Stomach smooth muscle (tissue), 2 donors: ENCODE data around the gene WNT8B.

Source experiments
- H3K27ac ChIP-seq: one replicate; pipeline ENCODE4 v1.7.0; 2013; ENCODE audit warnings: mild to moderate bottlenecking, low read length, inconsistent platforms
- H3K27me3 ChIP-seq, 2 donors: one replicate each; pipeline ENCODE4 v1.7.0; 2013; ENCODE audit warnings: low read length in 2 of 2; ENCODE audit not compliant: insufficient read depth in 2 of 2, control insufficient read depth in 1 of 2
- H3K36me3 ChIP-seq, 2 donors: one replicate each; pipeline ENCODE4 v1.7.0; 2013; ENCODE audit warnings: low read length in 2 of 2; ENCODE audit not compliant: control insufficient read depth in 2 of 2, insufficient read depth in 2 of 2
- H3K4me1 ChIP-seq: one replicate; pipeline ENCODE4 v1.7.0; 2013; ENCODE audit warnings: low read length; ENCODE audit not compliant: control insufficient read depth, insufficient read depth
- H3K4me3 ChIP-seq, 2 donors: one replicate each; pipeline ENCODE4 v1.7.0; 2013; ENCODE audit warnings: low read length in 2 of 2
- H3K9ac ChIP-seq, 2 donors: one replicate each; pipeline ENCODE4 v1.7.0; 2013; ENCODE audit warnings: low read length in 2 of 2, mild to moderate bottlenecking in 1 of 2
- H3K9me3 ChIP-seq, 2 donors: one replicate each; pipeline ENCODE4 v1.7.0; 2013; ENCODE audit warnings: low read length in 2 of 2; ENCODE audit not compliant: control insufficient read depth in 2 of 2
- donor health status: healthy.
- donor health status: Pancreatic carcinoma.

Gene WNT8B

DNA sequence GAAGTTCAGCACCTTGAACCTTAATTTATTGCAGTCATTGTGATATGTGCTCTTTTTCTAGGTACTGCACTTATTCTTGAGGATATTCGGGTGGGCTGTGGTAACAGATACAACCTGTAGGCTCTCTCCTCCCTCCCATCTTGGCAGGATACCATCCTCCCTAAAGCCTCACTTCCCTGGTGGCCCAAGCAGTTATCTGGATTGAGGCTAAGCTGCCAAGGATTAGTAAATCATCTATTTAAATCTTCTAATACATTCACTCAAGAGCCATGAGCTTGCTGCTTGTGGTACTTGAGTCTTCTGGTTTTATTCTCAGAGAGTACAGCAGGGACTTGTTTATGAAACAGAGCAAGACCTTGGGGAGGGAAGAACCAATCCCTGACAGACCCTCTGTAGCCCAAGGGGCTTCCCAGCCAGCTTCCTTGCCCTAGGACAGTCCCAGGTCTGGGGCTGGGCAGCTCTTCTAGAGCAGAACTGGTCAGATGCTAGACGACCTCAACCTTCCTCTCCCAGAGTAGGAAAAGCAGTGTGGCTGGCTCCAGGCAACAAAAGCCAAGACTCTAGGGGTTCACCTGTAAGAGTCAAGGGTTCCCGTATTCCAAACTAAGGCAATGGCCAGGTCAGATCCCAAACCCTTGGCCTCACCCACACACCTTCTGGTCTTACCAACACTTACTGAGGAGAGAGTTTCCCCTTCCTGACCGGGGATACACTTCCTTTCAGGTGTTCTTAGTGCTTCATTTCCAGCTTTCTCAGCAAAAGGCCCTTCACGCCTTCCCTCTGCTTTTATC lies 21.3 kb downstream of the WNT8B start:
- H3K9me3 ChIP-seq = no peaks in the 10 kb centered on the region
- H3K27ac ChIP-seq = no peak overlapping the region
- peaks cover 16% of the 10 kb centered on the region for H3K4me1 ChIP-seq
- H3K27me3 ChIP-seq = peaks cover 6 to 11% of the 10 kb centered on the region in 2 donors
- H3K36me3 ChIP-seq = peaks cover 10 to 29% of the 10 kb centered on the region in 2 donors
- H3K9ac ChIP-seq = no peak overlapping the region
- no peak overlapping the region for H3K4me3 ChIP-seq

DNA sequence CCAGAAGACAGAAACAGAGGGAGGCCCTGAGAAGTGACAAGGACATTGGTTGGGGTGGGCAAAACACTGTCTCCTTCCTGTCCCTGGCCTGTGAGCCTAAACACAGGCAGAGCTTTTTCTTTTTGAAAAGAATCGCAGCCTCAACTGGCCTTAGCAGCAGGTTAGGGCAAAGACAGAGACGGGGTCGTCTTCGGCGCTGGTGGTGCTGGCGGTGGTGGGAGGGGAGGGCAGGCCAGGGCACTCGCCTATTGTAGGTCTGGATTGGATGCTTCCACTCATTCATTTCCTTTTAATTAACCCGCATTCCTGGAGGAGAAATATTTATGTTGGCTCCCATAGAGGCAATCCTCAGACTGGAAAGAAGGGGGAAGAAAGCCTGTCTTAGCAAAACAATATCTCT lies 22.6 kb downstream of the WNT8B start:
- no peak overlapping the region for H3K27ac ChIP-seq
- H3K9ac ChIP-seq = no peak overlapping the region
- peaks cover 16% of the 10 kb centered on the region for H3K4me1 ChIP-seq
- H3K9me3 ChIP-seq = no peaks in the 10 kb centered on the region
- H3K4me3 ChIP-seq = no peak overlapping the region
- H3K36me3 ChIP-seq = peaks cover 19 to 39% of the 10 kb centered on the region in 2 donors
- peaks cover 0 to 6% of the 10 kb centered on the region in 2 donors for H3K27me3 ChIP-seq

DNA sequence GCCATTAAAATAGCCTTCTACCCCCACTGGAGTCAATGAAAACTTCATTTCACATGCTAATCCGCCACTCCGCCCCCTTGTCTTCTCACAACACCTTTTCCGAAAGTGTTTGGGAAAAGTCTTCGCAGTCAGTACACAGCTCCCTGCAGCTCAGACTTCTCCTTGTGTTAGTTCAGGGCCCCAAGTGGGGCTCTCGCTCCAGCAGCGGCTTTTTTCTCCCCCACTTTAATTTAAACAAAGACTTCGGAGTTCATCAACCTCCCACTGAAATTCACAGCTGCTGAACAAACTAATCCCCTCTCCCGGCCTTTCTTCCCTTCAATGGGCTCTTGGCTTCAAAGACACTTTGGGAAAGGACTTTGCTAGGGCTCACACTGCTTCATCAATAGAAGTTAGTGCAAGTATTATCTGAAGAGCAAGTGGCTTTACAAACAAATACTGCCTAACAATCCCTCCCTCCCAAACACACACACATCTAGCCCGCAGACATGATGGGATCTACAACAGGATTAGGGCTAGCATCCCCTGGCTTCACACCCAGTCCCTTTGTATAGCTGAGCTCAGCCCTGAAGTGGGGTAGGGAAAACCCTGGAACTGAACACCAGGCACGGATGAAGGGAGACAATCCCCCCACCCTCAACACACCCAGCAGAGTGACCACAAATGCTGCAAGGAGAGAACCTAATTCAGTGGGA lies 23.1 kb downstream of the WNT8B start:
- Histone ChIP-seq H3K4me1 (peaks cover 16% of the 10 kb centered on the region), H3K9ac (no peak overlapping the region), H3K9me3 (no peaks in the 10 kb centered on the region), H3K27ac (no peak overlapping the region), H3K4me3 (no peak overlapping the region), H3K36me3 (peaks cover 23 to 42% of the 10 kb centered on the region in 2 donors), H3K27me3 (peaks cover 0 to 3% of the 10 kb centered on the region in 2 donors)

DNA sequence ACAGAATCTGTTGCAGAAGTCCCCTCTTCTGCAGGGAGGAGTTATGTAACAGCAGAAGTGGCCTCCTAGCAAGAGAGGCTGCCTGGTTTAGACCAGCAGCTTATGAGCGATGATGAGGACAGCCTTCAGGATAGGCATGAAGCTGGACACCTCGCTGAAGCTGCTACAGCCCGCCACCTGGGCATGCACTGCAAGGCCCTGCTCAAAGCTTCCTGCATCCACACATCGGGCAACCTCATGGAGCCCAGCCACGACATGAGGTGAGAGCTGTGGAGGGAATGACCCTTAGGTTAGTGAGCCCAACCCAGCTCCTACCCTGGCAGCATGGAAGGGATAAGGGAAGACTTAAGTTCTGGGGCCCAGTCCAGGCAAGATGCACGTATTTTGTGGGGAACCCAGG lies 24.7 kb downstream of the WNT8B start:
- Histone ChIP-seq H3K4me1 (peaks cover 7% of the 10 kb centered on the region), H3K27ac (no peak overlapping the region), H3K27me3 (no peaks in the 10 kb centered on the region), H3K4me3 (no peak overlapping the region), H3K9ac (no peak overlapping the region), H3K36me3 (peaks cover 27 to 42% of the 10 kb centered on the region in 2 donors), H3K9me3 (no peaks in the 10 kb centered on the region)

DNA sequence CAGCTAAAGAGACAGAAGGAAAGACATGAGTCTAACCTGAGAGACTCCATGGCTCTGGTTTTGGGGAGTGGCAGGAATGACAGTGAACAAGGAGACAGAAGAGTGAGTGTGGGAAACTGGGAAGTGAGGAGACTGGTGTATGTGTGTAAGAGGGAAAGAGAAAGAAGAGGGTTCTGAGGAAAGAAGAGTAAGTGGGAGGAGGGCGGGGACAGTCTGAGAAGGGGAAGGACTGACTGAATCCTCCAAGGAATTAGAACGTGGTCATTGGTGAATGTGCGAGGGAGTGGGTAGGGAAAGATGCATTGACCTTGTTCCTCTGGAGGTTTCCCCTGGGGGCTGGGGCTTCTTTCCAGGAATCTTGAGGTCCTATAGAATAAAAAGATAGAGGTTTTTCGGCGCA lies 26.6 kb downstream of the WNT8B start:
- no peaks in the 10 kb centered on the region for H3K4me1 ChIP-seq
- no peak overlapping the region for H3K4me3 ChIP-seq
- H3K9me3 ChIP-seq = no peaks in the 10 kb centered on the region
- H3K9ac ChIP-seq = no peak overlapping the region
- H3K27me3 ChIP-seq = no peaks in the 10 kb centered on the region
- H3K36me3 ChIP-seq = peaks cover 27 to 45% of the 10 kb centered on the region in 2 donors
- H3K27ac ChIP-seq = no peak overlapping the region

DNA sequence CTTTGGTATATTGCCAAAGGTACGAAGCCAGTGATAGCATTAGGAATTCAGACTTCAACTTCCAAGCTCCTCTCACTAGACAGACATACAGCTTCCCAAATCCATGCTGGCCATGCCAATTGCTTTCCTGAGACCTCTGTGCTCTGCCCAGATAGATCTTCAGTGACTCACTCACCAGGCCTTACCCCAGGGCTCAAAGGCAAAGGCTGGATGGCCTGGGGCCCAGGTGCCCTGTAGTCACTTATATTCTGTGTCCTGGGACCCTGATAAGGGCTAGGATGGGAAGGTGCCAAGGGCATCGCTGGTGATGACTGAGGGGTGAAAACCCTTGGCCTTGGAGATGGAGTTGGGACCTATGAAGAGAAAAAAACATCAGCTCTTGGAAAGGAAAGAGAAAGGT lies 27.7 kb downstream of the WNT8B start:
- no peak overlapping the region for H3K9ac ChIP-seq
- H3K4me1 ChIP-seq = no peaks in the 10 kb centered on the region
- no peak overlapping the region for H3K27ac ChIP-seq
- no peaks in the 10 kb centered on the region for H3K9me3 ChIP-seq
- H3K4me3 ChIP-seq = no peak overlapping the region
- H3K36me3 ChIP-seq = peaks cover 31 to 46% of the 10 kb centered on the region in 2 donors
- no peaks in the 10 kb centered on the region for H3K27me3 ChIP-seq

DNA sequence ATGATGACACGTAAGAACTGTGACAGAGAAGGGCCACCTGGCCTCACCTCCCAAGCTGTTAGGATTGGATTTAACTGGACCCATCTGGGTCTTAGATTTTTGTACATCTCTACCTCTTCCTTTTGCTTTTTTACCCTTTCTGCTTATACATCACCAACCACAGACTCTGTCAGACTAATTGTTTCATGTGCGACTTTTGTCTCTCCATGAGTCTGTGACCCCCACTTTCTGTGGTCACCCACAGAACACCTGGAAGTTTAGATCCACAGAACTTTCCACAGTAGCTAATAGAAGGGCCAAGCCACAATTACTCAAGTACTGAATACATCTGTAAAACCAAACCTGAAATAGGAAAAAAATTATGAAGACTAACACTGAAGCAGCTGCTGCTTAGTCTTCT lies 33.8 kb downstream of the WNT8B start:
- Histone ChIP-seq H3K4me3 (no peak overlapping the region), H3K36me3 (peaks cover 46 to 55% of the 10 kb centered on the region in 2 donors), H3K9me3 (no peaks in the 10 kb centered on the region), H3K4me1 (no peaks in the 10 kb centered on the region), H3K9ac (no peak overlapping the region), H3K27ac (no peak overlapping the region), H3K27me3 (no peaks in the 10 kb centered on the region)

DNA sequence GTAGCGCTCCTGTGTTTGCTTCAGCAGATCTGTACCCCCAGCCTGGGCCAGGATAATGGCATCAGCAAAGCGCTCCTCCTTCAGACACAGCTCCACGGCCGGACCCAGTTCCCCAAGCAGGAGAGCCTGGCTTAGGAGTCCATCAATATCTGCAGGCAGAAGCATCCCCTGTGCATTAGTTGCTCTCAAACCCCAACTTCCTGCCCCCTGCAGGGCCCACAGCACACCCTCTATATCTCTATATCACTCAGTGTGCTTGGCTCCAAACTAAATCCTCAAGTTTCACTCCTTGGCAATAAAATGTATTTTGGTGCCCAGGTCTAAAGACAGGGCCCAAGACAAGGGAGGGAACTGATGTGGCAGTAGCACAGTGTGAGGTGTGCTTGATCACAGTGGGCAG lies 35.2 kb downstream of the WNT8B start:
- H3K4me1 ChIP-seq = no peaks in the 10 kb centered on the region
- H3K36me3 ChIP-seq = peaks cover 50 to 63% of the 10 kb centered on the region in 2 donors
- no peaks in the 10 kb centered on the region for H3K9me3 ChIP-seq
- H3K27me3 ChIP-seq = no peaks in the 10 kb centered on the region
- H3K9ac ChIP-seq = no peak overlapping the region
- no peak overlapping the region for H3K27ac ChIP-seq
- no peak overlapping the region for H3K4me3 ChIP-seq

DNA sequence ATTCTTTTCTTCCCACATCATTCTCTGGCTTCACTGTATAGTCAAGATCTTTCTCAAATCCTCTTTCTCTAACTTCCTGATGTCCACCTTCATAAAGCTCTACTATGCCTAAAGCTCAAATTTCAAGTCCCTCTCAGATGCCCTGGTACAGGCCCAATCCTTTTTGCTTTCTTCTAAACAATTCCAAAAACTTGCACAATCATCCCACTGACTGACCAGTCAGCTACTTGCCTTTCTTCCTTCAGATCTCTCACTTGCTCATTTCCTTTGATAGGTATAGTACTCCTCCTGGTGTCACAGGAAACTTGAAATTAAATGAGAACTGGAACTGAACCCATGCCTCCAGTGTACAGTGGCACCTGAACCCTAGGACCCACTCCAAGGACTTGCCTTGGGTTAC lies 38.6 kb downstream of the WNT8B start:
- H3K4me1 ChIP-seq = no peaks in the 10 kb centered on the region

DNA sequence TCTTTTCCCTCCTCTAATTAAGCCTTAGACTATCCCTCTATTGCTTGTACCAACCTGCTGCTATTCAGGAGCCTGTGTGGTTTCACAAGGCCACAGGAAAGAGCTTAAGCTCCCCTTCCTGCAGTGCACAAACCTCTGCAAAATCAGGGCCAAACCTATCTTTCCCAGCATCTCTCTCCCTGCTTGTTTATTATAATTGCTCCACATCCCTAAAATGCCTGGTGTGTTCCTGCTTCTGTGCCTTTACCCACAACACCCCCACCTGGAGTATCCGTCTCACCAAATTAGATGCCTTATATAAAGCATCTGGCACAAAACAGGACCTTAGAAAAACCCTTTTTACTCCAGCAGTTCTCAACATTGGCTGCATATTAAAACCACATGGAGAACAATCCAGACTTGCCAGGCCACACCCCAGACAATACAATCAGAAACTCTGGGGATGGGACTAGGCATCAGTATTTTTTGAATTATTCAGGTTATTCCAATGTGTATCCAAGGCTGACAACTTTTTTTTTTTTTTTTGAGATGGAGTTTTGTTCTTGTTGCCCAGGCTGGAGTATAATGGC lies 40.2 kb downstream of the WNT8B start:
- H3K9ac ChIP-seq = no peak overlapping the region

More for the DNA sequence above, 38.6 kb downstream of the WNT8B start:
- Histone ChIP-seq H3K9me3 (no peaks in the 10 kb centered on the region), H3K9ac (no peak overlapping the region), H3K27me3 (no peaks in the 10 kb centered on the region), H3K27ac (no peak overlapping the region), H3K4me3 (no peak overlapping the region), H3K36me3 (peaks cover 48 to 66% of the 10 kb centered on the region in 2 donors)

More for the DNA sequence above, 40.2 kb downstream of the WNT8B start:
- H3K9me3 ChIP-seq = no peaks in the 10 kb centered on the region
- peaks cover 40 to 64% of the 10 kb centered on the region in 2 donors for H3K36me3 ChIP-seq
- no peak overlapping the region for H3K27ac ChIP-seq
- H3K4me3 ChIP-seq = no peak overlapping the region
- no peaks in the 10 kb centered on the region for H3K4me1 ChIP-seq
- H3K27me3 ChIP-seq = no peaks in the 10 kb centered on the region
